DND-41 (cell line): ENCODE results near the gene TEAD1.

Experiments used
- ATAC-seq: fragments of 200-7000 bp; cut with Tn5 transposase; 3 replicates; pipeline ENCODE4 v1.9.1; 2021; ENCODE audit warnings: low read depth; ENCODE audit not compliant: insufficient read depth
- DNase-seq: peaks from one replicate; pipeline ENCODE4 v3.0.0-alpha.2; 2020
- H2AFZ ChIP-seq: 2 replicates; pipeline ENCODE4 v1.6.0; 2012; ENCODE audit warnings: low read depth, low read length
- H3K27ac ChIP-seq: 2 replicates; pipeline ENCODE4 v1.5.1; 2012; ENCODE audit warnings: low read length, inconsistent platforms
- H3K27me3 ChIP-seq: fragments of 200-600 bp; sonication (generic); 2 replicates; pipeline ENCODE4 v1.6.0; 2012; ENCODE audit warnings: low read length, mild to moderate bottlenecking, inconsistent platforms; ENCODE audit not compliant: insufficient read depth, poor library complexity
- H3K36me3 ChIP-seq: 2 replicates; pipeline ENCODE4 v1.5.1; 2012; ENCODE audit warnings: low read length, inconsistent platforms; ENCODE audit not compliant: insufficient read depth
- H3K4me1 ChIP-seq: 2 replicates; pipeline ENCODE4 v1.5.1; 2012; ENCODE audit warnings: mild to moderate bottlenecking, low read length; ENCODE audit not compliant: insufficient read depth
- H3K4me2 ChIP-seq: 2 replicates; pipeline ENCODE4 v1.6.0; 2012; ENCODE audit warnings: mild to moderate bottlenecking, moderate library complexity, low read length, inconsistent platforms; ENCODE audit not compliant: insufficient read depth
- H3K4me3 ChIP-seq, 2 experiments: fragments of 200-600 bp in 1 of 2; shearing (Covaris generic) in 1 of 2; 2 replicates each; pipeline ENCODE4 v1.5.1; 2012 to 2016; ENCODE audit warnings: inconsistent platforms in 2 of 2, low read length in 2 of 2, mild to moderate bottlenecking in 2 of 2, low read depth in 1 of 2, moderate library complexity in 1 of 2
- H3K79me2 ChIP-seq: 2 replicates; pipeline ENCODE4 v1.6.0; 2012; ENCODE audit warnings: low read length, inconsistent platforms; ENCODE audit not compliant: insufficient read depth
- H3K9ac ChIP-seq: 2 replicates; pipeline ENCODE4 v1.6.0; 2012; ENCODE audit warnings: low read depth, mild to moderate bottlenecking, inconsistent platforms, low read length, moderate library complexity
- H3K9me3 ChIP-seq: 2 replicates; pipeline ENCODE4 v1.5.1; 2012; ENCODE audit warnings: low read length, moderate library complexity, mild to moderate bottlenecking, inconsistent platforms; ENCODE audit not compliant: insufficient read depth, severe bottlenecking
- H4K20me1 ChIP-seq: 2 replicates; pipeline ENCODE4 v1.6.0; 2012; ENCODE audit warnings: low read length; ENCODE audit not compliant: insufficient read depth
- CTCF ChIP-seq: IDR thresholded peaks from 2 replicates; pipeline ENCODE4 v1.5.1; 2012; ENCODE audit warnings: borderline replicate concordance, low read length, moderate library complexity, mild to moderate bottlenecking; ENCODE audit not compliant: poor library complexity, severe bottlenecking; ENCODE audit errors: extremely low read depth
- EZH2 ChIP-seq: IDR thresholded peaks from 3 replicates; pipeline ENCODE4 v1.6.1; 2012; ENCODE audit warnings: borderline replicate concordance, low read depth, mild to moderate bottlenecking, moderate library complexity, low read length, inconsistent platforms; ENCODE audit not compliant: severe bottlenecking

Gene TEAD1

GRCh38 chr11:12687216-12687623 is 13.0 kb downstream of the TEAD1 start:
- Histone ChIP-seq H4K20me1 (no peaks in the 10 kb centered on the region), H3K36me3 (no peaks in the 10 kb centered on the region), H3K27ac (no peak overlapping the region), H3K27me3 (peaks cover 29% of the 10 kb centered on the region), H3K4me1 (no peaks in the 10 kb centered on the region), H3K79me2 (no peaks in the 10 kb centered on the region), H3K4me3 (no peak overlapping the region), H3K4me2 (no peak overlapping the region), H3K9ac (no peak overlapping the region), H3K9me3 (no peaks in the 10 kb centered on the region), H2AFZ (no peak overlapping the region)
- DNase-seq (no peak), ATAC-seq (no peak)
- TF ChIP-seq CTCF (no peak), EZH2 (no peak)

- no peaks in the 10 kb centered on the region for H3K79me2 ChIP-seq
- H3K36me3 ChIP-seq: no peaks in the 10 kb centered on the region
- peaks cover 31% of the 10 kb centered on the region for H3K27me3 ChIP-seq
- no peak overlapping the region for H3K4me2 ChIP-seq
- H3K9me3 ChIP-seq: no peaks in the 10 kb centered on the region
- H3K4me1 ChIP-seq: no peaks in the 10 kb centered on the region
- no peak overlapping the region for H3K27ac ChIP-seq
- no peak overlapping the region for H3K4me3 ChIP-seq
- TF ChIP-seq EZH2: no peak
- no peak for TF ChIP-seq CTCF
- H3K9ac ChIP-seq: no peak overlapping the region
- H4K20me1 ChIP-seq: no peaks in the 10 kb centered on the region
- ATAC-seq (no peak), DNase-seq (no peak)
- no peak overlapping the region for H2AFZ ChIP-seq
These were observed 13.5 kb downstream of the TEAD1 start for GRCh38 chr11:12687740-12688139.

- H3K4me1 ChIP-seq: peaks cover 6% of the 10 kb centered on the region
- H3K27ac ChIP-seq: no peak overlapping the region
- peaks cover 40% of the 10 kb centered on the region for H3K27me3 ChIP-seq
- H2AFZ ChIP-seq: no peak overlapping the region
- DNase-seq (no peak), ATAC-seq (no peak)
- no peak overlapping the region for H3K4me2 ChIP-seq
- no peaks in the 10 kb centered on the region for H3K36me3 ChIP-seq
- no peak overlapping the region for H3K9ac ChIP-seq
- H4K20me1 ChIP-seq: no peaks in the 10 kb centered on the region
- H3K79me2 ChIP-seq: no peaks in the 10 kb centered on the region
- no peaks in the 10 kb centered on the region for H3K9me3 ChIP-seq
- H3K4me3 ChIP-seq: no peak overlapping the region
- TF ChIP-seq CTCF (no peak), EZH2 (no peak)
These were observed 15.0 kb downstream of the TEAD1 start for GRCh38 chr11:12689029-12689755.
